DND-41 (cell line): Measurements from ENCODE around the gene PTPRR.
"Not testable (repeated sequence)": the region's sequence is repeated elsewhere in the genome, so short reads cannot be mapped to it uniquely, and the experiment has no call there.

Source experiments
- CTCF ChIP-seq: IDR thresholded peaks from 2 replicates; pipeline ENCODE4 v1.5.1; 2012; ENCODE audit warnings: borderline replicate concordance, low read length, moderate library complexity, mild to moderate bottlenecking; ENCODE audit not compliant: poor library complexity, severe bottlenecking; ENCODE audit errors: extremely low read depth
- EZH2 ChIP-seq: IDR thresholded peaks from 3 replicates; pipeline ENCODE4 v1.6.1; 2012; ENCODE audit warnings: borderline replicate concordance, low read depth, mild to moderate bottlenecking, moderate library complexity, low read length, inconsistent platforms; ENCODE audit not compliant: severe bottlenecking

DNA sequence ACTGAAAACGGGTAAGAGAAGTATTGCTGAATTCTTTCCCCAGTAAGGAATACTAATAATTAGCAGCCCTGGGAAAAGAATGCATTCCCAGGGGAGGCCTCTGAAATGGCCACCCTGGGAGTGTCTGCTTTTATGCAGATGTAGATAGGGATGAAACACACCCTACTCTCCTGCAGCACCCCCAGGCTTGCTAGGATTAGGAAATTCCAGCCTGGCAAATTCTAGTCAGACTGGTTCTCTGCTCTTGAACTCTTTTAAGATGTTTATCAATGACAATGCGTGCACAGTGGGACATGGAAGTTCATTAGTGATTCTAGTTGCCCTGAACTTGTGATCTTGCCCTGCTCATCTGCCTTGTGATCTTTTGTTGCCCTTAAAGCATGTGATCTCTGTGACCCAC, 112.5 kb downstream of the PTPRR start:
- TF ChIP-seq CTCF, EZH2: not testable (repeated sequence)
